COLO668 (cell line): ENCODE results near the gene TATDN3.
"Not testable (repeated sequence)": the region's sequence is repeated elsewhere in the genome, so short reads cannot be mapped to it uniquely, and the experiment has no call there.

ENCODE experiments used
- DNase-seq: peaks from one replicate; lab custom pipeline; 2025; ENCODE audit not compliant: unreplicated experiment; lab: John Stamatoyannopoulos, UW

The TATDN3 gene, protein sequence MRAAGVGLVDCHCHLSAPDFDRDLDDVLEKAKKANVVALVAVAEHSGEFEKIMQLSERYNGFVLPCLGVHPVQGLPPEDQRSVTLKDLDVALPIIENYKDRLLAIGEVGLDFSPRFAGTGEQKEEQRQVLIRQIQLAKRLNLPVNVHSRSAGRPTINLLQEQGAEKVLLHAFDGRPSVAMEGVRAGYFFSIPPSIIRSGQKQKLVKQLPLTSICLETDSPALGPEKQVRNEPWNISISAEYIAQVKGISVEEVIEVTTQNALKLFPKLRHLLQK

DNA sequence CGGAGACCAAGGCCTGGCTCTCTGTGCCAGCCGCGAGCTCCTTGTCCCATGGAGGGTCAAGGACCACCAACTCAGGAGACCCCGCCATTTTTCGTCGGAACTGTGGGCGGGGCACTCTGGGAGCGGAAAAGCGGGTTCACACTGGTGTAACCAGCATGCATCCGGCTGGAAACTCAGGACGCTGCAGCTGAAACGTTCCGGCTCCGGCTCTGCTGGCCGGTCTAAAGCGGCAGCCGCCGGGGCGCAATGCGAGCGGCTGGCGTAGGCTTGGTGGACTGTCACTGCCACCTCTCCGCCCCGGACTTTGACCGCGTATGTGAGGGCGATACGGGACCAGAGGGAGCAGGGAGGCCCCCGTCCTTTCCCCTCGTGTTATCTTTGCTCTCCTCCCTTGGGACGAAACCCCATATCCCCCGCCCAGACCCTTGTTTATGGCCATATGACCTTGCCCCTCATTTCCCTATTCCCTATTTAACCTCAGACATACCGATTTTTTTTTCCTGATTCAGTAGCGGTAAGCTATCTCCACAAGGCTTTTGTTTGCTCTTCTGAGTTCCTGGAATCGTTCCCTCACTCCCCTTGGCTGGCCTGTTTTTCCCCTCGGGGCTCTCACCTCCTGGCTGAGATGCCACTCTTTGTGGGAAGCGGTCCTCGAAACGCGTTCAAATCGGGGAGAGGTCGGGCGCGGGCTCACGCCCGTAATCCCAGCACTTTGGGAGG lies at the start of gene TATDN3, which contains the start of gene NSL1:
TSS of gene TATDN3 (plus strand) at position 219 of the 720 bp plus-strand sequence. CDS start at position 247, 28 bp downstream.
TSS of gene NSL1 (minus strand) at position 102 of the 720 bp plus-strand sequence. CDS start at position 88, 14 bp downstream.
- DNase-seq: peak; percentile 98

DNA sequence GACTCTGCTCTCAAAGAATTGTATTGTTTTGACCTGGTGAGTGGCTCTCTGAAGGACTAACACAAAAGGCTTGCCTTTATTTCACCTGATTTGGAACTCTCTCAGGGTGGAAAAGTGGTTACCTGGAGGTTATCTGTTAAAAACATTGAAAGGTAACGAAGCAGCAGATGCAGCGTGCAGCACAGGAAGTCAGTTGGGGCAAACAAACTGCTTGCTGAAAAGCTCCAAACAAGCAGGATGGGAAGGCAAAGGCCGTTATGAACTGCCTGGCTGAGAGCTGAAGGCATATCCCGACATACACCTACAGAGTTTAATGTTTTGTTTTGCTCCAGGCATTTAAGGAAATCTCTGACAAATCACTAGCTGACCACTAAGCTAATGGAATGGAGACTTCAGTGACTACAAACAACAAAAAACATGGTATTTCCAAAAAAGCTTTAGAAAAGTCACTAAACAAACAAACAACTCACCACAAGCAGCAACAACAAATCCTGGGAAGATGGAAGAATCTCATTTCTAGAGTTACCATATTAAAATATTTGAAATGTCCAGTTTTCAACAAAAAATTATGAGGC lies 47.7 kb upstream of the TATDN3 start:
- DNase-seq: no peak

DNA sequence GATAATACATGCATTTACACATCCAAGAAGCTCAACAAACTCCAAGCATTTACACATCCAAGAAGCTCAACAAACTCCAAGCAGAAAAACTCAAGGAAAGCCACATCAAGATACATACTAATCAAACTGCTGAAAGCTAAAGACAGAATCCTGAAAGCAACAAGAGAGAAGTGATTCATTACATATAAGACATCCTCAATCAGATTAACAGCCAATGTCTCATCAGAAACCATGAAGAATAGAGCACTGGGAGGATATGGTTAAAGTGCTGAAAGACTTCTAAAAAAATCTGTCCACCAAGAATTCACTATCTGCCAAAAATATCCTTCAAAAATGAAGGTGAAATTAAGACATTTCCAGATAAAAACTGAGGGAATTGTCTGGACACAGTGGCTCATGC lies 46.4 kb upstream of the TATDN3 start:
- no peak for DNase-seq

DNA sequence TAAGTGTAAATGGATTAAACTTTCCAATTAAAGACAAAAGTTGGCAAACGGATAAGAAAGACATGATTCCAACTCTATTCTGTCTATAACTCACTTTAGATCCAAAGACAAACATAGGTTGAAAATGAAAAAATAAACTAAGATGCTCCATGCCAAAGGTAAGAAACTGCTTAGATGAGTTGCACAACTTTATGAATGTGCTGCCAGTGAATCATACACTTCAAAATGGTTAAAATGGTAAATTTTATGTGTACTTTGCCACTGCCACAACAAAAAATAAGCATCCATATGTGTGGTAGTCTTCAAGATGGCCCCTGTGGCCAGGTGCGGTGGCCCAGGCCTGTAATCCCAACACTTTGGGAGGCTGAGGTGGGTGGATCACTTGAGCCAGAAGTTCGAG lies 45.1 kb upstream of the TATDN3 start:
- no peak for DNase-seq

DNA sequence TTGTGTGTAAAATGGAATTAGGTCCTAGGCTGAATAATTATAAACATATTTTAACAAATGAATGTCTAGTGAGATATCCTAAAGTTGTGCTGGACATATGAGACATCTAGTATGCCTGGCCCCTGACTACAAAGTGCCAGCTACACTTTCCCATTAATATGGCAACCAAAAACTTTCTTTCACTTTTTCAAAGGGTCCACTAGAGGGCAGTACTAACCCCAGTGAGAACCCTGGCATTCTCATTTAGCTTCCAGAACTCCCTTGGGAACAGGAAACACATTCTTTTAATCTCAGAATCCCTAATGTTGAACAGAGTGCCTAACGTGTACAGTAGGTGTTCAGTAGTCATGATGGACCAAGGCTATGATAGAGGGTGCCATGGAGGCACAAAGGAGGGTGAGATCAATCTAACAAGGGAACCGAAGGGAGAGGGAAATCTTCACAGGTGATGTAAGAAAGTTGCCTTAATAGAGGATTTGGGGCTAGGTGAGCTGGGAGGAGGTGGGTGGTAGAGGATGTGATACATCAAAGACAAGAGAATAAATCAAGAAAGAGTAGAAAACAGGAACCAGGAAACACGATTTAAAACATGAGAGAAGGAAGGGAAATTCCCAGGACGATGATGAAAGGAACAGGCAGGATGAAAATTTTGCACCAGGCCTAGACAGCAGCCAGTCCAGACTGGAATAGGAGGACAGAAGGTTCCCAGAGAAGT lies 41.7 kb upstream of the TATDN3 start:
- DNase-seq: peak; percentile 25

DNA sequence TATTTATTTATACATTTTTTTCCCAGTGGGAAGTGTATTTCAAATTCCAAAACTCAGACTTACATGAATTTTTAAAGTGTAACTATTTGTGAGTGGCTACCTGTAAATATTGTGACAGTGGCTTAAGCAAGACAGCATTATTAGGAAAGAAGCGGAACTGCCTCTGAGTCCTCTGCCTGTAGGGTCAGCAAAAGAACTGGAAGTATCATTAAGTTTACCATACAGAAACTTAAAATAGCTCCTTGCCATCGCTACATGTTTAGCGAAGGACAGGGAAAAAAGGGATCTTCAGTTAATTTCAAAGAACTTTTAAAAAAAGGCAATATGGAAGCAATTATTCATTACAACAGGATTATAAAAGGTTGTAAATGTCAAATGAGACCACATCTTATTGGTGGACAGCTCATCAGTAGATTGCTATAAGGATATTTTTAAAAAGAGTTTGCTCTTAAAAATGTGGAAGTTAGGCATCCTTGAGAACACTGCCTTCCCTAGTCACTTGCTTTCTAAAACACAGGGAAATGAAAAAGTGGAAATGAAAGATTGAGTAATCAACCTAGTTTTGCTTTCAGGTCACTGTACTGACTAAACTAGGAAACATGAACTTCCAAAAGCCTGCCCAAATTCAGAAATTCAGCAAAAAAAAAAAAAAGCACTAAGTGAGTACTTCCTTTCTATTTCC lies 39.3 kb upstream of the TATDN3 start:
- no peak for DNase-seq

DNA sequence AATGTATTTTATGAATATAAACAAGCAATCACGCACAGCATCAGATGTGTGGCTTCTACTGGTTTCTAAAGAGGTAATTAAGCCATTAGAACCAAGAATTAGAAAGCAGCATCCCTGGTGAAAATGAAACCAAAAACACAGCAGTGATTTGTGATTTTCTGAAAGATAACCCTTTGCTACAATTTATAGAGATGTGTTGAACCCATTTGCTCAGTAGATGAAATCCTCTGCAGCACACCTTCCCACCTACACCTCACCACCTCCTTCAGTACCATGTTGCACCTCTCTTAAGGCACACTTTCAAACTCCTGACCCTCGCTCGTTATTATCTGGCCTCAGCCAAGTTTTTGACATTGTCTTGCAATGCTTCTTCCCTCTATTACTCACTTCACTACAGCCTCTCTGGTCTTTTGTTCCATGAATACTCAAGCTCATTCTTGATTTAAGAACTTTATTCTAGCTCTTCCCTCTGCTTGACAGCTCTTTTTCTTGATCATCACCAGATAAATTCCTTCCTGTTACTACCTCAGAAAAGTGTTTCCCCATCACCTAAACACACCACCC lies 38.7 kb upstream of the TATDN3 start:
- DNase-seq: no peak

DNA sequence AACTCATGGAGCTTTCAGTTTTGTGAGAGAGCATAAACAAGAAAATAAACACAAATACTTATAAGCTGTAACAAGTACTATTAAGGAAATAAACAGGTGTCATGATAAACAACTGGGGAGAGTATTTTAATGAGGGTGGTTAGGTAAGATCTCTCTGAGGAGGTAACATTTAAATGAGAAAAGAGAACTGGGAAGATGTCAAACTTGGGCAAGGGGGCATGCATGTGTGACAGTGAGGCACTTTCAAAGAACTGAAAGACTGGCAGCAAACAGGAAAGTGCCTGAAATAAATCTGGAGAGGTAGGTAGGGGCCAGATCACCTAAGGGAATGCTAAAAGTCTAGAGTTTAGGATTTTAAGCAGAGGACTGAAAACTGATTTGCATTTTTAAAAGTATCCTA lies 37.9 kb upstream of the TATDN3 start:
- no peak for DNase-seq

DNA sequence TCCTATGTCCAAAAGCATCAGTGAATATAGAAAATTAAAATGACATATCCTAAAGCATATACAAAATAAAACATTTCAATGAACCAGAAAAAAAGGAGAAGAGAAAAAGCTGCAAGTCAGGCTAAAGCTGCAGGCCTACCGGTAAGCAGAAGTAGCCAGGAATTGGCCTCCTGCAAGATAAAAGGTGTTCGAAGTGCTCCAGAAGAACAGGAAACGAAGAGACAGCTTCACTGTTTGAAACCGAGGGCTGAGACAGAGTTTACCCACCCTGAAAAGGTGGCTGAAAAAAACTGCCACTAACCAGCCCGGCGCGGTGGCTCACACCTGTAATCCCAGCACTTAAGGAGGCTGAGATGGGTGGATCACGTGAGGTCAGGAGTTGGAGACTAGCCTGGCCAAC lies 37.5 kb upstream of the TATDN3 start:
- DNase-seq: no peak

DNA sequence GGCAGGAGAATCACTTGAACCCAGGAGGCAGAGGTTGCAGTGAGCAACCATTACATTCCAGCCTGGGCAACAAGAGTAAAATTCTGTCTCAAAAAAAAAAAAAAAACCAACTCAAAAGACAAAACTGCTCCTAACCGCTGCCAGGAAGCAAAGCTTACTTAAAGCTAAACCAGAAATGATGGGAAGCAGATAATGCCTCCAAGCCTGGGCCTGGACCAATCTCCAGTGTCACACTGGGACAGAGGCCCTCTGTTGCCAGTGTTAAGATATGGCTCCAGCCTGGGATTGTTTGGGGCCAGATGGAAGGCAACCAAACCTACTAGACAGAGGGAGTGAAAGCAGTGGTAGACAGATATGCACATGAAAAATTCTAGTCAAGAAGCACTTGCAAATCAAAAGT lies 37.0 kb upstream of the TATDN3 start:
- no peak for DNase-seq

DNA sequence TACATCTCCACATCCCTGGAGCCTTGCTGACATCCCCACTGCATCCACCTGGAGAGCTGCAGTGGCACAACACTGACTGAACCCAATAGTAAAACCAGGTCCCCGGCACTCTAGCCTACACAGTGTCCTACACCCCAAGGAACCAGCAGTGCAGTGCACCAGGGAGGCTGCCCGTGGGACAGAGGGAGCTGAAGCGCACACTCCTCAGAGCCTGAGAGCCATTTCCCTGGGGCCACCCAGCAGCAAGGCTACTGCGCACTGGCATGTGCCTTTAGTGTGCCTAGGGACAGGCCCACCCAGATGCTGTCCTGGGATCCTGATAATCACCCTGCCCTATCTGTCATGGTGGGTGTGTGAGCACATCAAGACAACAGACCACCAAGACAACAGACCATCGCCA lies 32.0 kb upstream of the TATDN3 start:
- DNase-seq: no peak

DNA sequence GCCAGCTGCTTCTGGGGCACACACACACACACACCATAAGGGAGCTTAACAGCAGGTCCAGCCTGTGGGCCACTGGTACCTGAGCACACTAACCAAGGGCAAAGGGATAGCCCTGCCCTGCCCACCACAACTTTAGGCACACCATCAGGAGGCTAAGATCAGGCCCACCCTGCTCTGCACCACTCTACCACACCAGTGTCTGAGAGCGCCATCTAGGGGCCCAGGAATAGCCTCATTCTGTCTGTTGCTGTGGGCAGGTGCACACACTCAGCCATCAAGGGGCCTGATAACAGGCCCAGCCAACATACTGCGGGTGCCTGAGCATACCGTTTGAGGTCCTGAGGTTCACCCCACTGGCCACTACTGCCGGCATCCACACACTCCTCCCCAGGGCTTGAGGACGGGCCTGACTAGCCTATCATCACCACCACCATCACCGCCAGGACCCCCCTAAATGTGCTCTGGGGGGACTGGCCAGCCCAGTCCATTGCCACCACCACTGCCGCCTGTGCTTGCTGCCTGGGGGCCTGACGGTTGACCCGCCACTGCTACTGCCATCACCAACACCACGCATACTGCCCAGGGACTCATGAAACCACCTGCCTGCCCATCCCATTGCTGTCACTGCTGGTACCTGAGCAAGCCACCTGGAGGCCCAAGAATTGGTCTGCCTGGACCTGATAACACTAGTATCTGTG lies 31.4 kb upstream of the TATDN3 start:
- DNase-seq: peak; percentile 37

DNA sequence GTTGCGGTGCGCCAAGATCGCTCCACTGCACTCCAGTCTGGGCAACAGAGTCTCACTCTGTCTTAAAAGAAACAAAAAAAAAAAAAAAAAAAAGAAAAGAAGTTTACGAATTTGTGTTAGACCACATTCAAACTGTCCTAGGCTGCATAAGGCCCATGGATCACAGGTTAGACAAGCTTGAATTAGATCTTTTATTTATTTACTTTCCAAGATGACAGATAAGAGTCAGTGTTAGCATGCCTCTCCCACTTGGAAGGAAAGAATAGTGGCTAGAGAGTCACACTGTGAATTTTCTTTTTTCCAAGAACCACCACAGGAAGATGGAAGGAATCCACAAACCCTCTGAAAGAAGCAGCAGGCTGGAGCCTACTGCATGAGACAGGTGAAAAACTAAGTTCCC lies 29.5 kb upstream of the TATDN3 start:
- DNase-seq: no peak

DNA sequence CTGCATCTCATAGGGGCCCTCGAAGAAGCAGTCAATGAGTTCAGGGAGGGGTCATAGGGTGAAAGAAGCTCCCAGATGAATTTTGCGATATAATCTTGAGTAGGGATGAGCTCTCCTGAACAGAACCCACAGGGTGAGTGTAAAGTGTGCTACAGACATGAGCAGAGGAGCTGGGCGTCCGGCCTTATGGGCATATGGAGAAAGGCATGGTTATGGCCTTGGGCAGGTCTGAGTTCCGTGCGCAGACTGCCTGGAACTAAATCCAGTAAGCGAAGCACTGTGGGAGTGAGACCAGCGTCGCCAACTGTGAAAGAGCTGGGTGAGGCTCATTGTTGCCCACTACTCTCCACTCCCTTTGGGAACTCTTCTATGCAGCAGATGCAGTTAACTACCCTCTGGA lies 28.9 kb upstream of the TATDN3 start:
- no peak for DNase-seq

DNA sequence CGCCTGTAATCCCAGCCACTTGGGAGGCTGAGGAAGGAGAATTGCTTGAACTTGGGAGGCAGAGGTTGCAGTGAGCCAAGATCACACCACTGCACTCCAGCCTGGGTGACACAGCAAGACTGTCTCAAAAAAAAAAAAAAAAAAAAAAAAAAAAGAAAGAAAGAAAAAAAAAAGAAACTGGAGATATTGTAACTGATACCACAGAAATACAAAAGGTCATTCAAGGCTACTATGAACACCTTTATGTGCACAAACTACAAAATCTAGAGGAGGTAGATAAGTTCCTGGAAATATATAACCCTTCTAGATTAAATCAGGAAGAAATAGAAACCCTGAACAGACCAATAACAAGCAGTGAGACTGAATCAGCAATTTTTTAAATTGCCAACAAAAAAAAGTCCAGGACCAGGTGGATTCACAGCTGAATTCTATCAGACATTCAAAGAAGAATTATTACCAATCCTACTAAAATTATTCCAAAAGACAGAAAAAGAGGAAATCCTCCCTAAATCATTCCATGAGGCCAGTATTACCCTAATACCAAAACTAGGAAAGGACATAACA lies 26.9 kb upstream of the TATDN3 start:
- not testable (repeated sequence) for DNase-seq

DNA sequence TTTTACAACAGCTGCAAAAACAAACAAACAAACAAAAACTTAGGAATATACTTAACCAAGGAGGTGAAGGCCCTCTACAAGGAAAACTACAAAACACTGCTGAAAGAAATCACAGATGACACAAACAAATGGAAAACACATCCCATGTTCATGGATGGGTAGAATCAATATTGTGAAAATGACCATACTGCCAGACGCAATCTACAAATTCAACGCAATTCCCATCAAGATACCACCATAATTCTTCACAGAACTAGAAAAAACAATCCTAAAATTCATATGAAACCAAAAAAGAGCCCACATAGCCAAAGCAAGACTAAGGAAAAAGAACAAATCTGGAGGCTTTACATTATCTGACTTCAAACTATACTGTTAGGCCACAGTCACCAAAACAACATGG lies 24.9 kb upstream of the TATDN3 start:
- not testable (repeated sequence) for DNase-seq

DNA sequence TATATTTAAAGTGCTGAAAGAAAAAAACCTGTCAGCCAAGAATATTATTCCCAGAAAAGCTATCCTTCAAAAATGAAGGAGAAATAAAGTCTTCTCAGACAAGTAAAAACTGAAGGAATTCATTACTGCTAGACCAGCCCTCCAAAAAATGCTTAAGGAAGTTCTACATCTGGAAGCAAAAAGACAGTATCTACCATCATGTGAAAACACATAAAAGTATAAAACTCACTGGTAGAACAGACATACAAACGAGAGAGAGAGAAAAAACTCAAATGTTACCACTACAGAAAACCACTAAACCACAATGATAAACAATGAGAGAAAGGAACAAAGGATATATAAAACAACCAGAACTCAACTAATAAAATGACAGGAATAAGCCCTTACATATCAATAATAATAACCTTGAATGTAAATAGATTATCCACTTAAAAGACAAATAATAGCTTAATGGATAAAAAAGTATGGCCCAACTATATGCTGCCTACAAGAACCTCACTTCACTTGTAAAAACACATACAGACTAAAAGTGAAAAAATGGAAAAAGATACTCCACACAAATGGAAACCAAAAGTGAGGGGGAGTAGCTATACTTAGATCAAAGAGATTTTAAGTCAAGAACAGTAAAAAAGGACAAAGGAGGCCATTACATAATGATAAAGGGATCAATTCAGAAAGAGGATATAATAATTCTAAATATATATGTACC lies 22.1 kb upstream of the TATDN3 start:
- no peak for DNase-seq

DNA sequence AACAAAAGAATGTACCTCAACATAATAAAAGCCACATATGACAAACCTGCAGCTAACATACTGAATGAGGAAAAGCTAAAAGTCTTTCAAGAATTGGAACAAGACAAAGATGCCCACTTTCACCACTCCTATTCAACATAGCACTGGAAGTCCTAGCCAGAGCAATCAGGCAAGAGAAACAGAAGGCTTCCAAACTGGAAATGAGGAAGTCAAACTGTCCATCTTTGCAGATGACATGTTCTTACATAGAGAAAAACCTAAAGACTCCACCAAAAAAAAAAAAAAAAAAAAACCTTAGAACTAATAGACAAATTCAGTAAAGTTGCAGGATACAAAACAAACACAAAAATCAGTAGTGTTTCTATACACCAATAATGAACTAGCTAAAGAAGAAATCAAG lies 20.4 kb upstream of the TATDN3 start:
- no peak for DNase-seq

DNA sequence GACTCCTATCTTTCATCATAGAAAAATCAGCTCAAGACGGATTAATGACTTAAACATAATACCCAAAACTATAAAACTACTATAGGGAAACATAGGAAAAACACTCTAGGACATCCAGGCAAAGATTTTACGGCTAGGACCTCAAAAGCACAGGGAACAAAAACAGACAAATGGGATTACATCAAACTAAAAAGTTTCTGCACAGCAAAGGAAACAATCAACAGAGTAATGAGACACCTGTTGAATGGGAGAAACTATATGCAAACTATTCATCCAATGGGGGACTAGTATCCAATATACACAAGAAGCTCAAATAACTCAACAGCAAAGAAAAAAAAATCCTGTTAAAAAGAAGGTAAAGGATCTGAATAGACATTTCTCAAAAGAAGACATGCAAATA lies 18.7 kb upstream of the TATDN3 start:
- DNase-seq: no peak
